NOMO-1 treated with DMSO at 0.1 percent for 48 hours (cell line): Measurements from ENCODE around the gene CBX1.
A peak's percentile ranks its signal among the peaks of the same experiment; 100 is the strongest.

Experiments used
- DNase-seq: peaks from one replicate; lab custom pipeline; 2025; ENCODE audit not compliant: unreplicated experiment; lab: John Stamatoyannopoulos, UW

The CBX1 gene

DNA sequence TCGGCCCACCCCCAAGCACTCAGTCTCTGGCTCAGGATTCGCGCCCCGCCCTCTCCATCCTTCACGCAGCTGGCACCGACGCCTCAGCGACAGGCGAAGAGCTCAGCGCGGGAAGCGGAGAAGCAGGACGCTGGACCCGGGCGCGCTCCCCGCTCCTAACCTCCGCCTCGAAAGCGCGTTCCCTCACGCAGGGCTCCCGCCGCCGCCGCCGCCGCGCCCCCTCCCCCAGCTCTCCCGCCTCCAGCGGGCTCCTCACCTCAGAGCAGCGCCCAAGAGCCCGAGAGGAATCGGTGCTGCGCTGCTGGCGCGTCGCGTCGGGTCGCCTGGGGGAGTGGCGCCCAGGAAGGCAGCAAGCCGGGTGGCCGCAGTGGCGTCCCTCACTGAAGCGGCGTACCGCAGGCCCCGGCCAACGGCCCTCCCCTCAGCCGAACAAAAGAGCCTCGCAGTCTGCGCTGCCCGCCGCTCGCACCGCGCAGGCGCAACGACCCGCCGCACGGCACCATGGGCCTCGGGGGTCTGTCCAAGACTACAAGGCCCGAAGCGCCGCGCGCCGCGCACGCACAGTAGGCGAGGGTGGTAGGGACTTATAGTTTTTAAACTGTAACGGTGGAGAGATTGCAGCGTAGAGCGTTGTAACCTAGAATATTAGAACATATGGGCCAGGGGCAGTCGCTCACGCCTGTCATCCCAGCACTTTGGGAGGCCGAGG, at the start of gene CBX1:
Gene CBX1 (minus strand): TSS at position 467 of the 709 bp plus-strand sequence. CDS start 24,474 bp downstream, outside the sequence.
- peak; percentile 84 for DNase-seq

- no peak for DNase-seq
Observed at GRCh38 chr17:48150597-48151001, 49.3 kb upstream of the CBX1 start.

DNA sequence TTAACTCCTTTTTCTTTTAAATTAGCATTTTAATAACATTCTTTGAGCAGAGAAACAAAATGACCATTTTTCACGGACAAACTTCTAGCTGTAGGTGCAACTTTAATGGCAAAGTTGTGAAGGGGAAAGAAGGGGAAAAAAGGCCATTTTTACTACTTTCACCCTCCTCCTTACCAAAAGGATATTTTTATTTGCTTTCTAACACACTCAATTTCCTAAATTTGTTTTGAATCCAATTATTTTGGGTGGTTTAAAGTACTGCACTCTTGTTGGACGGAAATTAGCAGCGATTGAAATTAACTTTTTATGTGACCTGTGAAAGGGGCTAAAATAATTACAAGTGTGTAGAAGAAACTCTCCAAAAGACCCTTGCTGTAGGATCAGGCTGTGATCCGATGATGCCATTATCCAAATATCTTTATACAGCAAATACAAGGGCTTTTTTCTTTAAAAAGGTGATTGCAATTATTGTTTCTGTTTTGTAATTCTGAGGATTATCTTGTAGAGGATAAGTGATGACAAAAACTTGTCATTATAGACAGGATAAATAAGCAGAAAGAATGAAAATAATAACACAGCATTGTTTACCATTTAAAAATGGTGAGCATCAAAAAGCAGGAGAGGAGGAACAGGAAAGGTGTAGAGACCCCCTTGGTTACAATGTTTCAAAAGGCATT, 48.6 kb upstream of the CBX1 start:
- DNase-seq = no peak

- no peak for DNase-seq
Observed at GRCh38 chr17:48148854-48149786, 47.8 kb upstream of the CBX1 start.

DNA sequence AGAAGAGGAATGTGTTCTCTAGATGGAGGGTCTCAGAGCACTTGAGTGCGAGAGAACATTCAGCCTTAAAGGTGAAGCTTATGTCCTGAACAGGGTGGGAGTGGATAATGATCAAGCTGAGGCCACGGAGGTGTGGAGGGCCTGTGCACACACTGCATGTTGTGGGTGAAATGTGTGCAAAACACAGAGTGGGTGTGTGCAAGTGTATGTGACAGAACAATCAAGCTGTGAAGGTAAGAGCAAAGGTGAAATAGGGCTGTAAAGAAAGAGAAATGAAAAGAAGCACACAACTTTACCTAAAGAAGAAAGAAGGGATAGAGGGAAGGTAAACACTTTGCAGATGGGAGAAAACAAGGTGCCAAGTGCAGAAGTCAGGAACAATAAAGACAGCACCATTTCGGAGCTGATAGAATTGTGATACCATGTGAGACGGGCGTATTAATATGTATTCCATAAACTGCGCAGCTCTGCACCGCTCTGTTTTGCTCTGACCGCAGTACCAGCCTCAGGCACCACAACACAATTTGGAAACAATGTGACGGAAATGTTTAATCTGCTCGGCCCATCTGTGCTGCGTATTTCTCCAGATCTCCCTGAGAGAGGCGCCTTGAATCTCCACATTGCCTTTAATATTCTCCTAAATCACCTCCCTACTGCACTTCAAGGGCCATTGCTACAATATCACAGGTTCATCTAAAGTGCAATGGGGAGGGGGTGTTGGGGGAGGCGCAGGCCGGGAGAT, 46.9 kb upstream of the CBX1 start:
- DNase-seq = no peak

- DNase-seq = no peak
Observed at GRCh38 chr17:48144976-48145798, 43.9 kb upstream of the CBX1 start.

GRCh38 chr17:48144231-48144630, 43.0 kb upstream of the CBX1 start:
- no peak for DNase-seq

GRCh38 chr17:48143629-48144028, 42.4 kb upstream of the CBX1 start:
- DNase-seq = no peak

DNA sequence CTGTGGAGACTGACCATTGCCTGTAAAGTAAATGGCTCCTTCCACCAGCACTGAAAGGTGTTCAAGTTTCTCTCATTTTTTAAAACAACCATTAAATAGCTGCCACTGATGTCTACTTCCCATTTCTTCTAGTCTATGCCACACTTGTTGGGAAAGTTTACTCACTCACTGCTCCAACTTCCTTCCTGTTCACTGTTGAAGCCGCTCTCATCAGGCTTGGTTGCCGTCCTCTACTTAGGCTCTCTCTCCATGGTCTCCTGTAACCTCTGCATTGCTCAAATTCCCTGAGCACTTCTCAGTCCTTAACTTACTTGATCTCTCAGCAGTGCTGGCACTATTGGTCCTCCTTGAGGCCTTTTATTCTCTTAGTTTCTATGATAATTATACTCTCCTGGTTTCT, 38.7 kb upstream of the CBX1 start:
- DNase-seq = peak; percentile 71

- DNase-seq = no peak
Observed at GRCh38 chr17:48137656-48138055, 36.4 kb upstream of the CBX1 start.

DNA sequence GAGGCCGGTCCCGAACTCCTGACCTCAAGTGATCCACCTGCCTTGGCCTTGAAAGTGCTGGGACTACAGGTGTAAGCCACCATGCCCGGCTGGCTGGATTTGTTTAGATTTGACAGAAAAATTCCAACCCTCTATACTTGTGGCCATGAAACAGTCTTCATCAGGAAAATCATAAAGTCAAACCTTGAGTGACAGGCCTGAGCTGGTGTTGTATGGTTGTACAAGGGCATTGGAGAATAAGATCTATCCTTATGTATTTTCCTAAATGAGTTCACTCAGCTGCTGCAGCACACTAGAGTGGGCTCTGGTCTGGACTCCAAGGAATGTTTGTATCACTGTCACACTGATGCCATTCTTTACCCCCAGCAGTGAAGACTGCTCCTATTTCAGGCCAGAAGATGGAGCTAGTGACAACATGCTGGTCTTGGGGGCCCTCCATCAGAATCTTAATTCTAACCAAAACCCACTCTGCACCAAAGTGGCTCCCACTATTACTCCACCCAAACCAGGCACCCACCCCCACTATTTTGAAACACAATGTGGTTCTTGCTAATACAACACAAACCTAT, 33.7 kb upstream of the CBX1 start:
- DNase-seq = no peak

GRCh38 chr17:48132385-48132784, 31.1 kb upstream of the CBX1 start:
- DNase-seq = no peak

GRCh38 chr17:48131216-48131824, 30.0 kb upstream of the CBX1 start:
- DNase-seq = peak; percentile 32

DNA sequence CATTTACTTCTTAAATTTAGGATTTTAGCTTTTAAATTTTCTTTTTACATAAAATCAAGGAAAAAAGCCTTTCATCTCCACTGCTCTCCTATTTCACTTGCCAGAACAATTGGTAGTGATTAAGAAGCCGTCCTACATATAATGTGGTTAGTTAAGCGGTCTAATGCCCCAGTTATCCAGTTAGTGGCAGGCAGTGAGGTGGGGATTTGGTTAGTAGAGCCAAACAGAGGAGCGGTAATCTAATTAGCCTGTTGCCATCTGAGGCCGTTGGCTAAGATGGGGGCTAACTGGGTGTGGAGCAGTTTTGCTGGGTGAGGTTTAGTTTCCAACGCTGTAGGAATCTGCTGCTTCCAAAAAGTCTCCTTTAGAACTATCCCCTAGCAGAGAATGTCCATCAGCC, 28.7 kb upstream of the CBX1 start:
- no peak for DNase-seq

DNA sequence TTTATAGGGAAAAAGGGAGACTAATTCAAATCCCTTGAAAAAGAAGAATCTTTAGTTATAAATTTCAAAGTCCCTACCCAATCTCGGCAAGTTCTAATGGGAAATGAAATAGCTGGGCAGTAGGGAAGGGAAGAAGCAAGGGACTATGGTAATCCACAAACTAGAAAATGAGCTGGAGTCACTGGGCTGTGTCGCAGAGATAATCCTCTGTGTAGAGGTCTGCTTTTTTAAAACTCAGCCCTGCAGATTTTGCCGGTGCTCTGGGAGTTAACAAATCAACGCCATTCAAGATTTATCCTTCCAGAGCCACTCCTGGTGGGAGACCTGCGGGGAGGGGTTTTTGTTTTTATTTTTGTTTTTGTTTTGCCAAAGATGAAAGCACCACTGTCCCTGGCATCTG, 27.1 kb upstream of the CBX1 start:
- no peak for DNase-seq

- no peak for DNase-seq
Observed at GRCh38 chr17:48127371-48128051, 26.2 kb upstream of the CBX1 start.

- DNase-seq = no peak
Observed at GRCh38 chr17:48126532-48126850, 25.2 kb upstream of the CBX1 start.

- no peak for DNase-seq
Observed at GRCh38 chr17:48125829-48126531, 24.7 kb upstream of the CBX1 start.
